ENCODE measurements around the gene NOL4L.

Gene NOL4L

GRCh38 chr20:32465092-32465900 lies 119.8 kb downstream of the NOL4L start:
- H3K27ac ChIP-seq = no peak overlapping the region
- TF ChIP-seq CTCF (conservative IDR thresholded peaks at IDR 0.05) = no peak

GRCh38 chr20:32464401-32465091 lies 120.6 kb downstream of the NOL4L start:
- no peak for TF ChIP-seq CTCF (conservative IDR thresholded peaks at IDR 0.05)
- H3K27ac ChIP-seq = no peak overlapping the region

DNA sequence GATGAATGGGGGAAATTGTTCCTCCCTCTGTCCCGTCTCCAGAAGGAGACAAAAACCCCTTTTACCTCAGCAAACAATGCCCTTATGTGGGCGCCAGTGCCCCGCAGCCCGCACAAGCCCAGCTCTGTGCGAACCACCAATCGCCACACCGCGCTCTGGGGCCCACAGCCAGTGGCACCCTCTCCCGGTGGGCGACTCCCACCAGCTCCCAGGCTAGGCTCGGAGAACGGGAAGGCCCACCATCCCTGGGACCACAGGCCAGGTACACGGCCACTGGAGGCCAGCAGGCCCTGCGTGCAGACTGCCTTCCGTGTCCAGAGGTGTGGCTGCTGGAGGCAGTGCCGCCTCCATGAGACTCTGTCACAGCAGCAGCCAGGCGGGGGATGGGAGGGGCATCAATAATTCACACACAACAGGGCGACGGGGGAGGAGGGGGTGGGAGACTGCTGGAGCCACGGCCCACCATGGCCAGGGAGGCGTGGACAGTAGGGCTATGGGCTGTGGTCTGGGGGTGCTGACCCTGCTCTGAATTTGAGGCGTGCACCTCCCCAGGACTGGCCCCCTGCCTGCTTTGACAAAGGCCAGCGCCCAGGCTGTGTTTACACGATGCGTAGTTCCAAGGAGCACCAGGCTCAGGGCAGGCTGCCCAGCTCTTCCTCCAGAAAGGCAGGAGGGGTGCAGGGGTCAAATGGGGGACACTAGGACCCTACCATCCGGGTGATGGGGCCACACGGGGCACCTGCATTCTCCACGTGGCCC lies 121.3 kb downstream of the NOL4L start:
- no peak overlapping the region for H3K27ac ChIP-seq
- no peak for TF ChIP-seq CTCF (conservative IDR thresholded peaks at IDR 0.05)

GRCh38 chr20:32462900-32463641 lies 122.1 kb downstream of the NOL4L start:
- no peak for TF ChIP-seq CTCF (conservative IDR thresholded peaks at IDR 0.05)
- H3K27ac ChIP-seq = no peak overlapping the region

DNA sequence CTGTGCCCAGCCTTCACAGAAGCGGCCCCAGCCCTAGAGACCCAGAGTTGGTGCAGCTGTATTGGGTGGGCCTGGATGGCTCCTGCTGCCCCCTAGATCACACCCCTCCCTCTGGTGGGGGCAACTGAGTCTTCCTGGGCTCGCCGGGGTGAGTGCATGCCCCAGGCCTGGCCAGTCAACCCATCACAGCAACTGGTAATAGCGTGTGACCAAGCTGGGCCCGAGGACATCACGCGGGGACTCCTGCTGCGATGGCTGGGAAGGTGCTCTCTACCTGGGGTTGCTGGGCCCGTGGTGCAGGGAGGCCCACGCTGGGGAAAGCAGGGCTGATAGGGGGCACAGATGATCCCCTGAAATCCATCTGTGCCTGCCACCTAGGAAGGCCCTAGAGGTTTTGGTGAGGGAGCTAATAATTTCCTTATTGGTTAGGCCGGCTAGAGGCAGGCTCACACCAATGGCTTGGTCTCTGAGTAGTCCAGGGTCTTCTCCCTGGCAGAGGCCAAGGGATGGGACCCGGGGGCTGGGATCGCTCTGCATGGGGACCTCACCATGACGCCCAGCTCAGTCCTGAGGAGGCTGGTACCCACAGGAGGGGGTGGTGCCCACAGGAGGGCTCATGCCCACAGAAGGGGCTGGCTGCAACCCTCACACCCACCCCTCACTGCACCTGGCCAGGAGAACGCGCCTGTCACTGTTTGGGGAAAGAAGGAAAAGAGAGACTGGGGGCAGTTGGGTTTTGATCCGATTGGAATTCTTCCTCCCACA lies 123.1 kb downstream of the NOL4L start:
- no peak overlapping the region for H3K27ac ChIP-seq
- TF ChIP-seq CTCF (conservative IDR thresholded peaks at IDR 0.05) = no peak

GRCh38 chr20:32460683-32461320 lies 124.3 kb downstream of the NOL4L start:
- TF ChIP-seq CTCF (conservative IDR thresholded peaks at IDR 0.05) = no peak
- no peak overlapping the region for H3K27ac ChIP-seq
